K562 (cell line): ENCODE results near the gene TMEM41B. TPM values are rescaled to one million over a fixed set of nuclear protein-coding genes. Genes with fewer than 3 reads are reported as not detected.

ENCODE experiments used
- ATAC-seq: fragments of 200-7000 bp; cut with Tn5 transposase; 3 replicates; pipeline ENCODE4 v1.9.1; 2020; ENCODE audit warnings: moderate library complexity
- BruUV-seq: library from RNA; stranded (reverse); fragments of 400-500 nt; replicated peaks from 2 replicates; lab custom pipeline; 2021; lab: Mats Ljungman, UMichigan
- CTCF ChIA-PET: fragments of 300-600 bp; formaldehyde crosslinking; extraction: SDS; loops from one replicate; lab custom pipeline; 2021; ENCODE audit warnings: low intra/inter-chr PET ratio; lab: Yijun Ruan, JAX
- POLR2A ChIA-PET: fragments of 300-600, 350-650 bp; sonication (Branson Sonifier 250); formaldehyde crosslinking; extraction: SDS; loops from one replicate; lab custom pipeline; 2021; ENCODE audit warnings: antibody characterized with exemption, inconsistent platforms; lab: Yijun Ruan, JAX
- DNase-seq, 4 experiments: peaks; one replicate each; pipeline versions ENCODE4 v3.0.0 to v3.0.0-alpha.2; 2011 to 2018; ENCODE audit warnings: low spot score in 3 of 4, mixed read lengths in 3 of 4; ENCODE audit errors: extremely low read depth in 1 of 4
- FAIRE-seq: peaks from 2 replicates; lab custom pipeline; 2011; peaks lifted over from hg19 to GRCh38; lab: Jason Lieb, UNC
- H2AFZ ChIP-seq: 2 replicates; pipeline ENCODE4 v1.6.0; 2011; ENCODE audit warnings: low read depth, low read length, control low read depth, inconsistent platforms
- H3K27ac ChIP-seq: fragments of 200-600 bp; 3 replicates; pipeline ENCODE4 v1.8.0; 2011; ENCODE audit warnings: low read depth, mild to moderate bottlenecking, control low read depth, inconsistent platforms, low read length, moderate library complexity, mixed read lengths; ENCODE audit errors: extremely low read depth
- H3K27me3 ChIP-seq, 2 experiments: fragments of 300-600 bp in 1 of 2; 2 replicates in 1 of 2; 3 replicates in 1 of 2; pipeline versions ENCODE4 v1.6.0 to v1.8.0; 2011; ENCODE audit warnings: inconsistent platforms in 2 of 2, low read length in 2 of 2, mild to moderate bottlenecking in 1 of 2, mixed read lengths in 1 of 2, moderate library complexity in 1 of 2; ENCODE audit not compliant: control insufficient read depth in 2 of 2, insufficient read depth in 2 of 2
- H3K36me3 ChIP-seq: fragments of 300-600 bp; 3 replicates; pipeline ENCODE4 v1.8.0; 2011; ENCODE audit warnings: mild to moderate bottlenecking, low read length, inconsistent platforms; ENCODE audit not compliant: control insufficient read depth, insufficient read depth
- H3K4me1 ChIP-seq, 2 experiments: fragments of 200-600 bp in 1 of 2; replicated peaks in 1 of 2; 2 replicates in 1 of 2; 3 replicates in 1 of 2; pipeline versions ENCODE4 v1.5.1 to v1.8.0; 2011; ENCODE audit warnings: inconsistent platforms in 2 of 2, low read length in 2 of 2, mild to moderate bottlenecking in 1 of 2, mixed read lengths in 1 of 2, moderate library complexity in 1 of 2; ENCODE audit not compliant: control insufficient read depth in 2 of 2, insufficient read depth in 2 of 2
- H3K4me2 ChIP-seq: 2 replicates; pipeline ENCODE4 v1.6.1; 2011; ENCODE audit warnings: low read length, control low read depth, inconsistent platforms, mixed read lengths; ENCODE audit not compliant: insufficient read depth
- H3K4me3 ChIP-seq: fragments of 200-600 bp; sonication (generic), shearing (Covaris generic); 2 replicates; pipeline ENCODE4 v1.5.1; 2016; ENCODE audit warnings: control low read depth, inconsistent platforms
- H3K79me2 ChIP-seq: fragments of 200-600 bp; 3 replicates; pipeline ENCODE4 v1.8.0; 2011; ENCODE audit warnings: low read length, inconsistent platforms; ENCODE audit not compliant: control insufficient read depth, insufficient read depth
- H3K9ac ChIP-seq, 2 experiments: 2 replicates each; pipeline versions ENCODE4 v1.6.0 to v1.6.1; 2011; ENCODE audit warnings: low read depth in 2 of 2, low read length in 2 of 2, control low read depth in 1 of 2, inconsistent platforms in 1 of 2, mild to moderate bottlenecking in 1 of 2, mixed read lengths in 1 of 2; ENCODE audit not compliant: insufficient read depth in 1 of 2
- H3K9me1 ChIP-seq: one replicate; pipeline ENCODE4 v1.6.0; 2011; ENCODE audit warnings: inconsistent platforms, mild to moderate bottlenecking, low read length, moderate library complexity; ENCODE audit not compliant: control insufficient read depth, insufficient read depth
- H3K9me3 ChIP-seq: replicated peaks from 2 replicates; pipeline ENCODE4 v1.5.1; 2011; ENCODE audit warnings: low read depth, low read length, inconsistent platforms; ENCODE audit not compliant: control insufficient read depth, insufficient read depth
- H4K20me1 ChIP-seq: replicated peaks from 2 replicates; pipeline ENCODE4 v1.6.1; 2011; ENCODE audit warnings: low read length, inconsistent platforms, mixed read lengths; ENCODE audit not compliant: control insufficient read depth, insufficient read depth
- CBX1 ChIP-seq: sonication (generic); IDR thresholded peaks from 2 replicates; pipeline ENCODE4 v1.6.1; 2016; ENCODE audit warnings: antibody characterized with exemption, low read depth, mild to moderate bottlenecking
- HDAC8 ChIP-seq: fragments of 450-650 bp; IDR thresholded peaks from 2 replicates; pipeline ENCODE4 v1.6.1; 2016; ENCODE audit warnings: mild to moderate bottlenecking, missing genetic modification characterization, moderate library complexity, missing compliant biosample characterization
- HNRNPH1 ChIP-seq: fragments of 200-400 bp; formaldehyde crosslinking; optimal IDR thresholded peaks from 2 replicates; pipeline ENCODE3; 2017; ENCODE audit warnings: low read depth, mild to moderate bottlenecking, low read length, moderate library complexity
- KLF13 ChIP-seq: fragments of 450-650 bp; IDR thresholded peaks from 2 replicates; pipeline ENCODE4 v1.6.1; 2016; ENCODE audit warnings: missing genetic modification characterization, low read depth, mild to moderate bottlenecking, missing compliant biosample characterization, moderate library complexity, borderline replicate concordance
- NCOA1 ChIP-seq: fragments of 450-650 bp; IDR thresholded peaks from 2 replicates; pipeline ENCODE4 v1.6.1; 2016; ENCODE audit warnings: low read depth
- NR2C1 ChIP-seq, 2 experiments: fragments of 450-650 bp; IDR thresholded peaks; 2 replicates each; pipeline ENCODE4 v1.6.1; 2017; ENCODE audit warnings: mild to moderate bottlenecking in 2 of 2, antibody characterized with exemption in 1 of 2, inconsistent platforms in 1 of 2, missing compliant biosample characterization in 1 of 2, missing genetic modification characterization in 1 of 2
- PRMT5 ChIP-seq: sonication (generic); formaldehyde crosslinking; IDR thresholded peaks from 2 replicates; pipeline ENCODE4 v1.5.0; 2020; ENCODE audit warnings: missing genetic modification reagents
- U2AF2 ChIP-seq: fragments of 200-400 bp; formaldehyde crosslinking; optimal IDR thresholded peaks from 2 replicates; pipeline ENCODE3; 2017; ENCODE audit warnings: low read depth, mild to moderate bottlenecking, low read length
- XRCC5 ChIP-seq: fragments of 200-400 bp; formaldehyde crosslinking; IDR thresholded peaks from 2 replicates; pipeline ENCODE4 v1.6.1; 2017; ENCODE audit warnings: low read depth, mild to moderate bottlenecking, low read length
- ZC3H4 ChIP-seq: sonication (generic); formaldehyde crosslinking; IDR thresholded peaks from 2 replicates; pipeline ENCODE4 v1.9.0; 2021; ENCODE audit warnings: missing genetic modification reagents, borderline replicate concordance
- WGBS: fragments of 100-300 bp; shearing (Covaris generic); methylation state at CpG from one replicate; pipeline ENCODE4 v1.1.6; 2016; ENCODE audit warnings: low coverage, mixed read lengths; ENCODE audit not compliant: insufficient coverage; ENCODE audit errors: missing lambda C conversion rate; 5-methylcytosine and 5-hydroxymethylcytosine counted together
- in situ Hi-C: fragments of 300-500 bp; cut with MboI; formaldehyde crosslinking; loops from 4 replicates; pipeline ENCODE4 v1.15.0; 2018; ENCODE audit warnings: inconsistent platforms, mixed read lengths
- intact Hi-C: fragments of 100-400 bp; cut with micrococcal nuclease; formaldehyde crosslinking; loops from 2 replicates; pipeline ENCODE4 v1.14.2; 2022
- polyA plus RNA-seq, 8 experiments: library from polyadenylated mRNA; depleted of rRNA in 4 of 8; stranded (reverse) in 5 of 8; unstranded in 3 of 8; fragments of >200 nt; fragmentation: Nextera tagmentation in 2 of 8; fragmentation: Illumina TruSeq in 1 of 8; extraction: Ambion mirVana in 2 of 8; extraction: Trizol in 1 of 8; gene quantifications; 2 replicates each; pipeline versions ENCODE4 v1.2.1 to v1.2.3, GENCODE V29; 2011 to 2014; ENCODE audit warnings: inconsistent platforms in 1 of 8, missing spikeins in 1 of 8
- total RNA-seq, 7 experiments: library from RNA; depleted of rRNA in 6 of 7; stranded (reverse); fragments of >200 nt in 6 of 7; fragmentation: Illumina TruSeq in 2 of 7; extraction: Trizol in 2 of 7; gene quantifications; 2 replicates each; pipeline versions ENCODE4 v1.2.1 to v1.2.3, GENCODE V29; 2011 to 2021; ENCODE audit warnings: low replicate concordance in 1 of 7

Gene TMEM41B
- total and polyA plus RNA-seq, 9 of the 15 experiments (the other 6 are each of a cell fraction or from before 2014, with no cell fraction given), result 17.1 to 89.6 (median 48.7) TPM

DNA sequence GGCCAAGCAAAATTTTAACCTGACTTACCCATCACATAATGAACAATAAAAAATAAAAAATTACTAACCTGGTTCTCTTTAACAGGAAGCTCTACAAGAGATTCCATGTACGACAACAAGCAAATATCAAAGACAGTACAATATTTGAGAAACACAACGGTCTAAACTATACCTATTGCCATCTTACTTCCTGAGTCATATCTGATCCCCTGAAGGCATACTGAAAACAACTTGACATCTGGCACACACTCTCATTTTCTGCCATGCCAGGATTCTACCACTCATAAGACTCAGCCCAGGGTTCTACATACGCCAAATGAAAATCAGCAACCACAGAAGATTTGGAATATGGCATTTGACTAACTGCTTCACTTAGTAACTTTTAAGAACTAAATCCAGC lies 63.1 kb downstream of the TMEM41B start:
- H3K27me3 ChIP-seq, result no peaks in the 10 kb centered on the region
- POLR2A ChIA-PET, result interaction anchor here (0.6 to 2.4 kb wide), 5 partner anchors 9 to 137 kb away, joined by 3 to 25 read pairs (median 4); partner anchors contain the start of gene DENND5A
- no peak for DNase-seq
- no peaks in the 10 kb centered on the region for H4K20me1 ChIP-seq
- no peaks in the 10 kb centered on the region for H3K9me3 ChIP-seq
- in situ Hi-C loops, result no loop called here
- no peak overlapping the region for H3K4me2 ChIP-seq
- ATAC-seq, result no peak
- 83% methylated on average over 3 of the region's 3 CpGs for WGBS
- no TSS peak for BruUV-seq
- CTCF ChIA-PET, result no interaction called here
- H3K9me1 ChIP-seq, result no peaks in the 10 kb centered on the region
- no peak overlapping the region for H2AFZ ChIP-seq
- intact Hi-C loops, result no loop called here
- FAIRE-seq, result no peak
- H3K4me1 ChIP-seq, result peaks cover 3 to 5% of the 10 kb centered on the region in 2 experiments; a peak in 4 of 5 replicates
- H3K9ac ChIP-seq, result no peak overlapping the region
- TF ChIP-seq HNRNPH1 (no peak), HDAC8 (tag) (no peak), NCOA1 (no peak), PRMT5 (no peak), U2AF2 (no peak), KLF13 (tag) (no peak), XRCC5 (no peak), ZC3H4 (CRISPR knock-in tag) (no peak), CBX1 (no peak), NR2C1 (IDR thresholded peaks at IDR 0.05) (no peak), NR2C1 (tag; IDR thresholded peaks at IDR 0.05) (no peak)
- peaks cover 68% of the 10 kb centered on the region for H3K79me2 ChIP-seq
- H3K27ac ChIP-seq, result no peak overlapping the region; the same call in 2 of the 3 replicates
- peaks cover 14% of the 10 kb centered on the region; the same call in 2 of the 3 replicates for H3K36me3 ChIP-seq
- no peak overlapping the region for H3K4me3 ChIP-seq
